ENCODE measurements around the gene TIMM50.

- TF ChIP-seq CTCF (IDR thresholded peaks at IDR 0.05; ENCODE audit: insufficient read depth, low read length, poor library complexity, severe bottlenecking) (no peak), EZH2phosphoT487 (conservative IDR thresholded peaks at IDR 0.05; ENCODE audit: low read length) (no peak)
Observed at GRCh38 chr19:39525205-39525604, 44.6 kb downstream of the TIMM50 start.

Data from SU-DHL-6 (cell line).